ENCODE data around the gene TCP11L2. TPM values are rescaled to one million over a fixed set of nuclear protein-coding genes. Genes with fewer than 3 reads are reported as not detected.

TCP11L2 gene
- total and polyA plus RNA-seq, 2 of the 13 experiments (the other 11 are each of a cell fraction or from before 2014, with no cell fraction given), result 4.6 to 24.1 TPM

- TF ChIP-seq, protein P1, sequence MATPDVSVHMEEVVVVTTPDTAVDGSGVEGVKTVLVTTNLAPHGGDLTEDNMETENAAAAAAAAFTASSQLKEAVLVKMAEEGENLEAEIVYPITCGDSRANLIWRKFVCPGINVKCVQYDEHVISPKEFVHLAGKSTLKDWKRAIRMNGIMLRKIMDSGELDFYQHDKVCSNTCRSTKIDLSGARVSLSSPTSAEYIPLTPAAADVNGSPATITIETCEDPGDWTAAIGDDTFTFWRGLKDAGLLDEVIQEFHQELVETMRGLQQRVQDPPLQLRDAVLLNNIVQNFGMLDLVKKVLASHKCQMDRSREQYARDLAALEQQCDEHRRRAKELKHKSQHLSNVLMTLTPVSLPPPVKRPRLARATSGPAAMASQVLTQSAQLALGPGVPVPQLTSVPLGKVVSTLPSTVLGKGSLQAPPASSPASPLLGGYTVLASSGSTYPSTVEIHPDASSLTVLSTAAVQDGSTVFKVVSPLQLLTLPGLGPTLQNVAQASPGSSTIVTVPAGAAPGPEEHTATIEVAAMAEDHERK (CRISPR knock-in tag; IDR thresholded peaks at IDR 0.05; ENCODE audit: low read depth), result no peak
- TF ChIP-seq NR2F2 (IDR thresholded peaks at IDR 0.05; ENCODE audit: borderline replicate concordance, low read depth) (peak; percentile 11; the same call in 1 of the 2 replicates), FOSL2 (CRISPR knock-in tag; IDR thresholded peaks at IDR 0.05) (peak; percentile 47; the same call in 1 of the 2 replicates), MXI1 (IDR thresholded peaks at IDR 0.05; ENCODE audit: borderline replicate concordance, low read depth, low read length) (peak; percentile 92; the same call in 2 of the 3 replicates), NCOA2 (CRISPR knock-in tag; IDR thresholded peaks at IDR 0.05) (peak; percentile 29; the same call in 1 of the 2 replicates), SP5 (CRISPR knock-in tag; IDR thresholded peaks at IDR 0.05; ENCODE audit: borderline replicate concordance, low read depth) (peak; percentile 48; the same call in 1 of the 2 replicates), SIN3A (IDR thresholded peaks at IDR 0.05; ENCODE audit: borderline replicate concordance, low read depth, low read length) (peak; percentile 89), RFX1 (IDR thresholded peaks at IDR 0.05) (peak; percentile 76), MZF1 (CRISPR knock-in tag; IDR thresholded peaks at IDR 0.05; ENCODE audit: borderline replicate concordance) (0 out of 2 replicates have a peak, but pooled peaks have one; percentile 41), NCOA1 (CRISPR knock-in tag; IDR thresholded peaks at IDR 0.05) (no peak), GABPB1 (CRISPR knock-in tag; IDR thresholded peaks at IDR 0.05) (0 out of 2 replicates have a peak, but pooled peaks have one; percentile 40), THRA (CRISPR knock-in tag; IDR thresholded peaks at IDR 0.05; ENCODE audit: borderline replicate concordance) (peak; percentile 10; the same call in 1 of the 2 replicates), KDM2A (CRISPR knock-in tag; IDR thresholded peaks at IDR 0.05; ENCODE audit: borderline replicate concordance, low read depth) (peak; percentile 65), ZNF839 (CRISPR knock-in tag; IDR thresholded peaks at IDR 0.05; ENCODE audit: borderline replicate concordance) (peak; percentile 10; the same call in 1 of the 2 replicates), AGO2 (optimal IDR thresholded peaks at IDR 0.05; ENCODE audit: low read depth, low read length) (peak; percentile 57), FOXO1 (CRISPR knock-in tag; IDR thresholded peaks at IDR 0.05) (0 out of 2 replicates have a peak, but pooled peaks have one; percentile 30), PAX8 (CRISPR knock-in tag; IDR thresholded peaks at IDR 0.05; ENCODE audit: borderline replicate concordance) (no peak), SMARCE1 (IDR thresholded peaks at IDR 0.05; ENCODE audit: borderline replicate concordance) (no peak), TGIF2 (CRISPR knock-in tag; IDR thresholded peaks at IDR 0.05) (peak; percentile 95)
- TF ChIP-seq, protein P2, sequence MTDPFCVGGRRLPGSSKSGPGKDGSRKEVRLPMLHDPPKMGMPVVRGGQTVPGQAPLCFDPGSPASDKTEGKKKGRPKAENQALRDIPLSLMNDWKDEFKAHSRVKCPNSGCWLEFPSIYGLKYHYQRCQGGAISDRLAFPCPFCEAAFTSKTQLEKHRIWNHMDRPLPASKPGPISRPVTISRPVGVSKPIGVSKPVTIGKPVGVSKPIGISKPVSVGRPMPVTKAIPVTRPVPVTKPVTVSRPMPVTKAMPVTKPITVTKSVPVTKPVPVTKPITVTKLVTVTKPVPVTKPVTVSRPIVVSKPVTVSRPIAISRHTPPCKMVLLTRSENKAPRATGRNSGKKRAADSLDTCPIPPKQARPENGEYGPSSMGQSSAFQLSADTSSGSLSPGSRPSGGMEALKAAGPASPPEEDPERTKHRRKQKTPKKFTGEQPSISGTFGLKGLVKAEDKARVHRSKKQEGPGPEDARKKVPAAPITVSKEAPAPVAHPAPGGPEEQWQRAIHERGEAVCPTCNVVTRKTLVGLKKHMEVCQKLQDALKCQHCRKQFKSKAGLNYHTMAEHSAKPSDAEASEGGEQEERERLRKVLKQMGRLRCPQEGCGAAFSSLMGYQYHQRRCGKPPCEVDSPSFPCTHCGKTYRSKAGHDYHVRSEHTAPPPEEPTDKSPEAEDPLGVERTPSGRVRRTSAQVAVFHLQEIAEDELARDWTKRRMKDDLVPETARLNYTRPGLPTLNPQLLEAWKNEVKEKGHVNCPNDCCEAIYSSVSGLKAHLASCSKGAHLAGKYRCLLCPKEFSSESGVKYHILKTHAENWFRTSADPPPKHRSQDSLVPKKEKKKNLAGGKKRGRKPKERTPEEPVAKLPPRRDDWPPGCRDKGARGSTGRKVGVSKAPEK (CRISPR knock-in tag; IDR thresholded peaks at IDR 0.05; ENCODE audit: borderline replicate concordance), result no peak
- TF ChIP-seq, protein P3, sequence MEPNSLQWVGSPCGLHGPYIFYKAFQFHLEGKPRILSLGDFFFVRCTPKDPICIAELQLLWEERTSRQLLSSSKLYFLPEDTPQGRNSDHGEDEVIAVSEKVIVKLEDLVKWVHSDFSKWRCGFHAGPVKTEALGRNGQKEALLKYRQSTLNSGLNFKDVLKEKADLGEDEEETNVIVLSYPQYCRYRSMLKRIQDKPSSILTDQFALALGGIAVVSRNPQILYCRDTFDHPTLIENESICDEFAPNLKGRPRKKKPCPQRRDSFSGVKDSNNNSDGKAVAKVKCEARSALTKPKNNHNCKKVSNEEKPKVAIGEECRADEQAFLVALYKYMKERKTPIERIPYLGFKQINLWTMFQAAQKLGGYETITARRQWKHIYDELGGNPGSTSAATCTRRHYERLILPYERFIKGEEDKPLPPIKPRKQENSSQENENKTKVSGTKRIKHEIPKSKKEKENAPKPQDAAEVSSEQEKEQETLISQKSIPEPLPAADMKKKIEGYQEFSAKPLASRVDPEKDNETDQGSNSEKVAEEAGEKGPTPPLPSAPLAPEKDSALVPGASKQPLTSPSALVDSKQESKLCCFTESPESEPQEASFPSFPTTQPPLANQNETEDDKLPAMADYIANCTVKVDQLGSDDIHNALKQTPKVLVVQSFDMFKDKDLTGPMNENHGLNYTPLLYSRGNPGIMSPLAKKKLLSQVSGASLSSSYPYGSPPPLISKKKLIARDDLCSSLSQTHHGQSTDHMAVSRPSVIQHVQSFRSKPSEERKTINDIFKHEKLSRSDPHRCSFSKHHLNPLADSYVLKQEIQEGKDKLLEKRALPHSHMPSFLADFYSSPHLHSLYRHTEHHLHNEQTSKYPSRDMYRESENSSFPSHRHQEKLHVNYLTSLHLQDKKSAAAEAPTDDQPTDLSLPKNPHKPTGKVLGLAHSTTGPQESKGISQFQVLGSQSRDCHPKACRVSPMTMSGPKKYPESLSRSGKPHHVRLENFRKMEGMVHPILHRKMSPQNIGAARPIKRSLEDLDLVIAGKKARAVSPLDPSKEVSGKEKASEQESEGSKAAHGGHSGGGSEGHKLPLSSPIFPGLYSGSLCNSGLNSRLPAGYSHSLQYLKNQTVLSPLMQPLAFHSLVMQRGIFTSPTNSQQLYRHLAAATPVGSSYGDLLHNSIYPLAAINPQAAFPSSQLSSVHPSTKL (CRISPR knock-in tag; IDR thresholded peaks at IDR 0.05), result 0 out of 2 replicates have a peak, but pooled peaks have one; percentile 31
Observed at GRCh38 chr12:106303202-106303820, 778 bp downstream of the TCP11L2 start (continued).
